ENCODE data around the gene CYB5D1. TPM values are rescaled to one million over a fixed set of nuclear protein-coding genes. Genes with fewer than 3 reads are reported as not detected.

CYB5D1 gene
- total and polyA plus RNA-seq, 2 of the 8 experiments (the other 6 are each of a cell fraction or from before 2014, with no cell fraction given), result 11.0 to 18.0 TPM

DNA sequence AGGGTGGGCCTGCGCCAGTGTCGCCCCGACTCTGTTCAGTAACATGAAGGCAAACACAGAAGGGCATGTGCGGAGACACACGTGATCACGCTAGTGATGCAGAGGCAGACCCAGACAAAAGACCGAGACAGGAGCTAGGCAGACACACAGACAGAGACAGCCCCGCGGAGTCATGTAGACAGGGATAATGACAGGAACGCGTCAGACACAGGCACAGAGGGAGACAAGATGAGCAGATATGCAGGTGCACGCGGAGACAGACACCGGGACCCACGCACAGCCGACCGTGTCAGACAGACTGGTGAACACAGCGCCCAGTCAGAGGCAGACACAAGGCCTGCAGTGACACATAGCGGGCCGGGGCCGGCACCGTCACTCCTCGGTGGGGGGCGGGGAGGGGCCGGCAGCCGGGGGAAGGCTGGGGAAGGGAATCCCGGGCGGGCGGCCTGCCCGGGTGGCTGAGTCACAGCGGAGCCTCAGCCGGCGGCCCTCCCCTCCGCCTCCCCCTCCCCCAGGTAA is 16.3 kb upstream of the CYB5D1 start (continued):
- TF ChIP-seq, protein P1, sequence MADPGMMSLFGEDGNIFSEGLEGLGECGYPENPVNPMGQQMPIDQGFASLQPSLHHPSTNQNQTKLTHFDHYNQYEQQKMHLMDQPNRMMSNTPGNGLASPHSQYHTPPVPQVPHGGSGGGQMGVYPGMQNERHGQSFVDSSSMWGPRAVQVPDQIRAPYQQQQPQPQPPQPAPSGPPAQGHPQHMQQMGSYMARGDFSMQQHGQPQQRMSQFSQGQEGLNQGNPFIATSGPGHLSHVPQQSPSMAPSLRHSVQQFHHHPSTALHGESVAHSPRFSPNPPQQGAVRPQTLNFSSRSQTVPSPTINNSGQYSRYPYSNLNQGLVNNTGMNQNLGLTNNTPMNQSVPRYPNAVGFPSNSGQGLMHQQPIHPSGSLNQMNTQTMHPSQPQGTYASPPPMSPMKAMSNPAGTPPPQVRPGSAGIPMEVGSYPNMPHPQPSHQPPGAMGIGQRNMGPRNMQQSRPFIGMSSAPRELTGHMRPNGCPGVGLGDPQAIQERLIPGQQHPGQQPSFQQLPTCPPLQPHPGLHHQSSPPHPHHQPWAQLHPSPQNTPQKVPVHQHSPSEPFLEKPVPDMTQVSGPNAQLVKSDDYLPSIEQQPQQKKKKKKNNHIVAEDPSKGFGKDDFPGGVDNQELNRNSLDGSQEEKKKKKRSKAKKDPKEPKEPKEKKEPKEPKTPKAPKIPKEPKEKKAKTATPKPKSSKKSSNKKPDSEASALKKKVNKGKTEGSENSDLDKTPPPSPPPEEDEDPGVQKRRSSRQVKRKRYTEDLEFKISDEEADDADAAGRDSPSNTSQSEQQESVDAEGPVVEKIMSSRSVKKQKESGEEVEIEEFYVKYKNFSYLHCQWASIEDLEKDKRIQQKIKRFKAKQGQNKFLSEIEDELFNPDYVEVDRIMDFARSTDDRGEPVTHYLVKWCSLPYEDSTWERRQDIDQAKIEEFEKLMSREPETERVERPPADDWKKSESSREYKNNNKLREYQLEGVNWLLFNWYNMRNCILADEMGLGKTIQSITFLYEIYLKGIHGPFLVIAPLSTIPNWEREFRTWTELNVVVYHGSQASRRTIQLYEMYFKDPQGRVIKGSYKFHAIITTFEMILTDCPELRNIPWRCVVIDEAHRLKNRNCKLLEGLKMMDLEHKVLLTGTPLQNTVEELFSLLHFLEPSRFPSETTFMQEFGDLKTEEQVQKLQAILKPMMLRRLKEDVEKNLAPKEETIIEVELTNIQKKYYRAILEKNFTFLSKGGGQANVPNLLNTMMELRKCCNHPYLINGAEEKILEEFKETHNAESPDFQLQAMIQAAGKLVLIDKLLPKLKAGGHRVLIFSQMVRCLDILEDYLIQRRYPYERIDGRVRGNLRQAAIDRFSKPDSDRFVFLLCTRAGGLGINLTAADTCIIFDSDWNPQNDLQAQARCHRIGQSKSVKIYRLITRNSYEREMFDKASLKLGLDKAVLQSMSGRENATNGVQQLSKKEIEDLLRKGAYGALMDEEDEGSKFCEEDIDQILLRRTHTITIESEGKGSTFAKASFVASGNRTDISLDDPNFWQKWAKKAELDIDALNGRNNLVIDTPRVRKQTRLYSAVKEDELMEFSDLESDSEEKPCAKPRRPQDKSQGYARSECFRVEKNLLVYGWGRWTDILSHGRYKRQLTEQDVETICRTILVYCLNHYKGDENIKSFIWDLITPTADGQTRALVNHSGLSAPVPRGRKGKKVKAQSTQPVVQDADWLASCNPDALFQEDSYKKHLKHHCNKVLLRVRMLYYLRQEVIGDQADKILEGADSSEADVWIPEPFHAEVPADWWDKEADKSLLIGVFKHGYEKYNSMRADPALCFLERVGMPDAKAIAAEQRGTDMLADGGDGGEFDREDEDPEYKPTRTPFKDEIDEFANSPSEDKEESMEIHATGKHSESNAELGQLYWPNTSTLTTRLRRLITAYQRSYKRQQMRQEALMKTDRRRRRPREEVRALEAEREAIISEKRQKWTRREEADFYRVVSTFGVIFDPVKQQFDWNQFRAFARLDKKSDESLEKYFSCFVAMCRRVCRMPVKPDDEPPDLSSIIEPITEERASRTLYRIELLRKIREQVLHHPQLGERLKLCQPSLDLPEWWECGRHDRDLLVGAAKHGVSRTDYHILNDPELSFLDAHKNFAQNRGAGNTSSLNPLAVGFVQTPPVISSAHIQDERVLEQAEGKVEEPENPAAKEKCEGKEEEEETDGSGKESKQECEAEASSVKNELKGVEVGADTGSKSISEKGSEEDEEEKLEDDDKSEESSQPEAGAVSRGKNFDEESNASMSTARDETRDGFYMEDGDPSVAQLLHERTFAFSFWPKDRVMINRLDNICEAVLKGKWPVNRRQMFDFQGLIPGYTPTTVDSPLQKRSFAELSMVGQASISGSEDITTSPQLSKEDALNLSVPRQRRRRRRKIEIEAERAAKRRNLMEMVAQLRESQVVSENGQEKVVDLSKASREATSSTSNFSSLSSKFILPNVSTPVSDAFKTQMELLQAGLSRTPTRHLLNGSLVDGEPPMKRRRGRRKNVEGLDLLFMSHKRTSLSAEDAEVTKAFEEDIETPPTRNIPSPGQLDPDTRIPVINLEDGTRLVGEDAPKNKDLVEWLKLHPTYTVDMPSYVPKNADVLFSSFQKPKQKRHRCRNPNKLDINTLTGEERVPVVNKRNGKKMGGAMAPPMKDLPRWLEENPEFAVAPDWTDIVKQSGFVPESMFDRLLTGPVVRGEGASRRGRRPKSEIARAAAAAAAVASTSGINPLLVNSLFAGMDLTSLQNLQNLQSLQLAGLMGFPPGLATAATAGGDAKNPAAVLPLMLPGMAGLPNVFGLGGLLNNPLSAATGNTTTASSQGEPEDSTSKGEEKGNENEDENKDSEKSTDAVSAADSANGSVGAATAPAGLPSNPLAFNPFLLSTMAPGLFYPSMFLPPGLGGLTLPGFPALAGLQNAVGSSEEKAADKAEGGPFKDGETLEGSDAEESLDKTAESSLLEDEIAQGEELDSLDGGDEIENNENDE (IDR thresholded peaks at IDR 0.05; ENCODE audit: insufficient replicate concordance, low read length), result no peak
- TF ChIP-seq BACH1 (IDR thresholded peaks at IDR 0.05; ENCODE audit: low read length) (no peak), EZH2 (IDR thresholded peaks at IDR 0.05; ENCODE audit: low read depth, low read length, severe bottlenecking) (peak; percentile 13), NANOG (IDR thresholded peaks at IDR 0.05; ENCODE audit: insufficient read depth, low read depth, low read length, poor library complexity, severe bottlenecking) (no peak), CHD1 (IDR thresholded peaks at IDR 0.05; ENCODE audit: low read depth, low read length) (no peak), FOSL1 (IDR thresholded peaks at IDR 0.05; ENCODE audit: insufficient read depth, low read depth, low read length) (no peak), BRCA1 (IDR thresholded peaks at IDR 0.05; ENCODE audit: low read depth, low read length) (no peak), SUZ12 (IDR thresholded peaks at IDR 0.05; ENCODE audit: low read length) (no peak; the same call in 1 of the 2 replicates)
- TF ChIP-seq, protein P2, sequence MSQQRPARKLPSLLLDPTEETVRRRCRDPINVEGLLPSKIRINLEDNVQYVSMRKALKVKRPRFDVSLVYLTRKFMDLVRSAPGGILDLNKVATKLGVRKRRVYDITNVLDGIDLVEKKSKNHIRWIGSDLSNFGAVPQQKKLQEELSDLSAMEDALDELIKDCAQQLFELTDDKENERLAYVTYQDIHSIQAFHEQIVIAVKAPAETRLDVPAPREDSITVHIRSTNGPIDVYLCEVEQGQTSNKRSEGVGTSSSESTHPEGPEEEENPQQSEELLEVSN (IDR thresholded peaks at IDR 0.05), result no peak

Measured in H1 (cell line).